ENCODE results near the gene MCCC2.
"Not testable (repeated sequence)": the region's sequence is repeated elsewhere in the genome, so short reads cannot be mapped to it uniquely, and the experiment has no call there.

Gene MCCC2

GRCh38 chr5:71586941-71587765, at the start of gene MCCC2:
Gene MCCC2, plus strand, starts transcription at chr5:71587340. Its CDS starts 86 bp downstream, at chr5:71587426.
- DNase-seq: peak; percentile 85

- DNase-seq: no peak
Observed at GRCh38 chr5:71537687-71538086, 49.5 kb upstream of the MCCC2 start.

GRCh38 chr5:71550885-71551284, 36.3 kb upstream of the MCCC2 start:
- not testable (repeated sequence) for DNase-seq

- DNase-seq: not testable (repeated sequence)
Observed at GRCh38 chr5:71551582-71551981, 35.6 kb upstream of the MCCC2 start.

GRCh38 chr5:71552026-71552749, 35.0 kb upstream of the MCCC2 start:
- not testable (repeated sequence) for DNase-seq

DNA sequence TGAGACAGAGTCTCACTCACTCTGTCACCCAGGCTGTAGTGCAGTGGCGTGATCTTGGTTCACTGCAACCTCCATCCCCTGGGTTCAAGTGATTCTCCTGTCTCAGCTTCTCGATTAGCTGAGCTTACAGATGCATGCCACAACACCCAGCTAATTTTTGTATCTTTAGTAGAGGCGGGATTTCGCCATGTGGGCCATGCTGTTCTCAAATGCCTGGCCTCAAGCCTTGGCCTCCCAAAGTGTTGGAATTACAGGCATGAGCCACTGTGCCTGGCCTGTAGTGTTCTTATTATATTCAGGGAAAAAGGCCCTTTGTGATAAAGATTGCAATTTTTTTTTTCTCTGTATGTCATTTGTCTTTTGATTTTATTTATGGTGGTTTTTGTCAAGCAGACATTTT, 24.0 kb upstream of the MCCC2 start:
- no peak for DNase-seq

GRCh38 chr5:71564895-71565294, 22.2 kb upstream of the MCCC2 start:
- no peak for DNase-seq

DNA sequence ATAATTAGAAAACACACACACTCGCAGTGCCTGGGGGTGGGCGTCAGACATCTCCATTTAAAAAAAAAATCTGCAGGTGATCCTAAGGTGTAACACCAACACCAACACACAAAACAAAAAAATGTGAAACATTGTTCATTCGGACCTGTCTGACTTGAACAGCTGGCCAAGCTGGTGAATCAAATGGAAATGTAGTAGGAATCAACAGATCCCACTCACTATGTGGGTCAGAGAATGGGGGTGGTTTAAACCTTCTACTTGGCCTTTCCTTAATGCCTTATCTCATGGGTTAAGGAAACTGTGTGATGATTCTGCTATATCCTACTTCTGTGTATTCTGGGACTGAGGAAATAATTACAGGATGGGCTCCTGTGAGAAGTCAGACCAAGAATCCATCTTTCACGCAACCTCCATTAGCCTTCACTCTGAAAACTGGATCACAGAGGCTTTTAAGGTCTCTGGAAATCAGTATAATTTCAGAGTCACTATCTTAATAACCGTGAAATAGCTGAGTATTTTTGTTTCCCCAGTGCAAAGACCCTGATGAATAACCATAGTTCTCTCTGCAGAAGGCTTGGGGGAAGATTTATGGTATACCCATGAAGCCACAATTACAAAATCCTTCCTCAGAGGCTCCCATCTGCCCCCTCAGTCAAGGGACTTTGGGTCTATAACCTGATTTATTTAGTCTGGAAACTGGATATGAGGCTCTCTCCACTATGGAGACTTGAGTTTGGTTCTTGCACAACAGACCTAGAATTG, 17.2 kb upstream of the MCCC2 start:
- no peak for DNase-seq

- not testable (repeated sequence) for DNase-seq
Observed at GRCh38 chr5:71571811-71572210, 15.3 kb upstream of the MCCC2 start.

DNA sequence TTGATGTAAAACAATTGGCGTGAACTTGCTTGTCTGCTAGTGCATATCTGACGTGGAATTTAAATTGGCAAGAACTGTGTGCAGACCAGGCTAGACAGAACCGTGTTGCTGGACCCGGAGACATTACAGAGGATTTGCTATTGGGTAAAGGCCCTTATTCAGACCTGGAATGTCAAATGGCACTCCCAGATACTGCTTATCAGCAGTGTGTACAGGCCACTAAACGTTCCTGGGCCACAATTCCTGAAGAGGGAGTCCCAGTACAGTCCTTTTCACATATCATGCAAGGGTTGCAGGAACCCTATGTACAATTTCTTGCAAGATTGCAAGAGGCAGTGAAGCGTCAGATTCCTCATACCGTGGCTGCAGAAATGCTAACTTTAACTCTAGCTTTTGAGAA, 13.5 kb upstream of the MCCC2 start:
- DNase-seq: no peak

DNA sequence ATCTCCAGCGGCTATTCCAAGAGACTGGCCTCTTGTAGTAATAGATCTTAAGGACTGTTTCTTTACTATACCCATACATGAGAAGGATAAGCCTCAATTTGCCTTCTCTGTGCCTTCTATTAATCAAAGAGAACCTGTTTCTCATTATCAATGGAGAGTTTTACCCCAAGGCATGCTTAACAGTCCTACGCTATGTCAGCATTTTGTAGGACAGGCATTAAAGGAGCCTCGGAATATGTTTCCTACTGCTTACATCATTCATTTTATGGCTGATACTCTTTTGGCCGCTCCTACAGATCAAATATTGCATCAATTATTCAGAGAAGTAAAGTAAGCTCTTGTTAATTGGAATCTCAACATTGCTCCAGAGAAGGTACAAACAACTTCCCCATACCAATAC, 11.6 kb upstream of the MCCC2 start:
- not testable (repeated sequence) for DNase-seq

DNA sequence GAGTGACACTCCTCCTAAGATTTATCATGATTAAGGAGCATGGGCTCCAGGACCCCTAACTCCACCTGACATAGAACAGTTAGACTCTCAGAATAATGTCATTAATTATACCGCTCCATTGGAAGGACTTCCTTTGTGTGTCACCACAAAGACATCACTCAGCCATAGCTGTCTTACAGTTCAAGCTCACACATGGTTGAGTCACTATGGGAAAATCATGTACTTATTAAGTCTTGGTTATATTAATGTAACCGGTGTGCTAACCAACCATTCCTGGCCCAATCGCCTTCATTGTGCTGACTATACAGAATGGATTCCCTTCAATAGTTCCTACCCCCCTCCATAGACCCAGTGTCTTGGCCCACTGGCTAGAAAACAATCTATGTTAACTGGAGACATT, 10.9 kb upstream of the MCCC2 start:
- no peak for DNase-seq

- DNase-seq: not testable (repeated sequence)
Observed at GRCh38 chr5:71577839-71578238, 9.3 kb upstream of the MCCC2 start.

GRCh38 chr5:71582945-71583584, 4.1 kb upstream of the MCCC2 start:
- DNase-seq: no peak

- no peak for DNase-seq
Observed at GRCh38 chr5:71586052-71586940, 844 bp upstream of the MCCC2 start.

DNA sequence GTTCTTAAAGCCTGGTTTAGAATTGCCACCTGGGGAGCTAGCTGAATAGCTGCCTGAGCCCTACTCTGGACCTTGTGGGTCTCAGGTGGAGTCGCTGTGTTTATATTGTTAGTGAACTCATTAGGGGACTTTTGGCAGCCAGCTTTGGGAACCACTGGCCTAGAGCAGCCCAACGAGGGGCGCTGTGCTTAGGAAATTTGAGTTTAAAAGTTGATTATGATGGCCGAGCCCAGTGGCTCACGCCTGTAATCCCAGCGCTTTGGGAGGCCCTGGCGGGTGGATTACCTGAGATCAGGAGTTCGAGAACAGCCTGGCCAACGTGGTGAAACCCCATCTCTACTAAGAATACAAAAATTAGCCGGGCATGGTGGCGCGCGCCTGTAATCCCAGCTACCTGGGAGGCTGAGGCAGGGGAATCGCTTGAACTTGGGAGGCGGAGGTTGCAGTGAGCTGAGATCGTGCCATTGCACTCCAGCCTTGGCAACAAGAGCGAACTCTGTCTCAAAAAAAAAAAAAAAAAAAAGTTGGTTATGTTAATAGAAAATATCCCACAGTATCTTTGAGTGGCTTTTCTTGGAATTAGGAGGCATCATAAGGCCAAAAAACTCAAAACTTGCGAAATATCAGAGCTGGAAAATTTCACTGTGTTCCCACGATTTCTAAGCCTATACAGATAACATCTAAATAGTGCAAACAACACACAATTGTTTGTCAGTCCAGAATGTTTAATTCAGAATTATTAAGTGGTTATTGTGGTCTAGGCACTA, 809 bp downstream of the MCCC2 start:
- no peak for DNase-seq

DNA sequence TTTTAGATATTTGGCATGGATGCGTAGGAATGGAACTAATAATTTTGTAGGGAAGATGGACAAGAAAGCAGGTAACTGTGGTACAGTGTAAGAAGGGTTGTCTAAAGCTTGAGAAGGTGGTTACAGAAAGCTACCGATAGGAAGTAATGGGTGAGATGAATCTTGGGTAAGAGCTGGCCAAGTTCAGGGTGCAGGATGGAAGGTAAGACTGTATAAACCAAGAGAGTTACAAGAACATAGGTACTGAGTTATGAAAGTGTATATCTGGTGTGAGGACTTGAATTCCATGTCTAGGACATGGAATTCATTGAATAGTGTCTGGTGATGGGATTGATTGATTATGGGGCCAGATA, 1.4 kb downstream of the MCCC2 start:
- DNase-seq: no peak

DNA sequence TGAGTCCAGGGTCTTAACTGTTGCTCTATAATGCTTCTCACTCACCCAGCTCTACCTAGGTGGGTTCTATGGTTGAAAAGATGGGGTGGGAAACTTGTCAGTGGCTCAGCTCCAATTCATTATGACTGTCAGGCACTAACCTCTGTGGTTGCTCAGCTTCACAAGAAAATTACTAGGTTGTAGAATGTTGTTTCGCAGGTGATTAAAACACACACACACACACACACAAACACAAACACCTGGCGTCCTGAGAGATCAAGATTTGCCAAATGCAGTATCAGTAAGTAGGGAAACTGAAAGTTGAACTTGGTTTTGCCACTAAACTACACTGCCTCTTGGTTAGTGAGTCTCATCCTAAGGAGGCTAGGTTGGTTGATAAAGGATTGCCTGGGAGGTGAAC, 2.8 kb downstream of the MCCC2 start:
- no peak for DNase-seq

- DNase-seq: no peak
Observed at GRCh38 chr5:71591100-71591499, 4.0 kb downstream of the MCCC2 start.

GRCh38 chr5:71596169-71596568, 9.0 kb downstream of the MCCC2 start:
- no peak for DNase-seq

GRCh38 chr5:71597001-71597400, 9.9 kb downstream of the MCCC2 start:
- DNase-seq: no peak

All from NCI-H1092 (cell line).